Activated CD4-positive, alpha-beta T cell treated with anti-CD3 and anti-CD28 coated beads, Interleukin-2, amount 50 U/mL, for 1 hour (primary cell): ENCODE results near the gene GLO1.

Source experiments
- DNase-seq: peaks from one replicate; pipeline ENCODE4 v3.0.0-alpha.2; 2020

The GLO1 gene

DNA sequence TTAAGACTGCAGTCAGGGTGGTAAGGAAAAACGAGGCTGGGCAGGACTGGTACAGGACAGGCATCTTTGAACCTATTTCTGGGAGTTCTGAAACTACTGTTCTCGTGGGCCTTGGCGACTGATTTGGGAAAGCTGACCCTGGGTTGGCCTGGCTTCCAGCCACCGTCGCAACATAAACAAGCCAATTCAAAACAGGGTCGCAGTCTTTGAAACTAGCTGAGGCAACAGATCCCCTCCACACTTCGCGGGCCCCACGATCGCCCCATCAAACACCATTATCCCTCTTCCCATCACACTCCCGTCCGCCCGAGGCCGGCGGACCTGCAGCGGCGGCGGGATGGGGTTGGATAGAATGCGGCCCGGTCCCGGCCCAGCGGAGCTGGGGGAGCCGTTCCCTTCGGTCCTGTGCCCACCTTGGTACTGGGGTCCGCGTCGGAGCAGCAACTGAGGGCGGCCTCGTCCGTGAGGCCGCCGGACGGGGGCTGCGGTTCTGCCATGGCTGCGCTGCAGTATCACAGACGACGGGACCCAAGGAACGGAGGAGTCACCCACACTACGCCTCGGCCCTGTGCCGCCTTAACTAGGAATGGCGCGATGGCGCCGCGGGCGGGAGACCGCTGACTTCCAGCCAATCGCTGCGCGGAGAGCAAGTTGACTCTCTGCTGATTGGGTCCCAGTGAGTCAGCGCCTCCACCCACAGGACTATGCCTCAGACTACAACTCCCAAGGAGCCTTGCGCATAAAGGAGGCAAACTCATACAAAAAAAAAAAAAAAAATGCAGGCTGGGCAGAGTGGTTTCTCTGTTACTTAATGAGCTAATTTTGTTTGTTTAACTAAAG lies at the start of gene GLO1:
TSS of gene GLO1 (minus strand) at position 588 of the 840 bp plus-strand sequence. CDS start at position 497, 91 bp downstream.
- DNase-seq = peak; percentile 94

DNA sequence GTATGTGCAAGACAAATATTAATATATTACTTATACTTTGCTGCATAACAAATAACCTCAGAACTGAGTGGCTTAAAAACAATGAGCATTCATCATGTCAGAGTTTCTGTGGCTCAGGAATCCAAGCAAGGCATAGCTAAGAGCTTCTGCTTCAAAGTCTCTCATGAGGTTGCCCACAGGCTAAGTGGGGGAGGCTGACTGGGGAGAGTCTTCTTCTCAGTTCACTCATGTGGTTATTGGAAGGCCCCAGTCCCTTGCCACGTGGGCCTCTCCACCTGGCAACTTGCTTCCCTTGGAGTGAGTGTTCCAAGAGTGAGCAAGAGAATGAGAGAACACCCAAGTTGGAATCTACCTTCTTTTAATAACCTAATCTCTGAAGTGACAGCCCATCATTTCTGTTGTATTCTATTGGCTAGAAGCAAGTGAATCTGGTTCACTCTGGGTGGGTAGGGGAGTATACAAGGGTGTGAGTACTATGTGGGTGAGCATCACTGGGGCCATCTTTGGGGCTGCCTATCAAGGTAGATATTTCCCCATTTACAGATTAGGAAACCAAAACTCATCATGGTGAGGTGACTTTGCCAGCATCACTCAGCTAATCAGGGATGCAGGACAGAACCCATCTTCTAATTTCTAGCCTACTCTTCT lies 48.1 kb upstream of the GLO1 start:
- DNase-seq = no peak

DNA sequence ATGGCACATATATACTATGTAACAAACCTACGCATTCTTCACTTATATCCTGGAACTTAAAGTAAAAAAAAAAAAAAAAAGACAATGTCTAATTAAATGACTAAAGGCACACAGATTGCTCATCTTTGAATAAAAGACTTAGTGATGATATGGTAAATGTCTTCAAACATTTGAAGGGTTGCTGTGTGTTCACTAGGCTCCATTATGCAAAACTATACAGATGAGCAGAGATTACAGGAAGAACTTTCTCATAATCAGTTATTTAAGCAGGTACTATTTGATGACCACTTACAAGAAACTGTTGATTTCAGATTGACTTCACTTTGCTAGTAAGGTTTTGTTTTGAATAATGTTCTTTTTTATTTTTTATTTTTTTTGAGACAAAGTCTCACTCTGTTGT lies 46.5 kb upstream of the GLO1 start:
- no peak for DNase-seq

DNA sequence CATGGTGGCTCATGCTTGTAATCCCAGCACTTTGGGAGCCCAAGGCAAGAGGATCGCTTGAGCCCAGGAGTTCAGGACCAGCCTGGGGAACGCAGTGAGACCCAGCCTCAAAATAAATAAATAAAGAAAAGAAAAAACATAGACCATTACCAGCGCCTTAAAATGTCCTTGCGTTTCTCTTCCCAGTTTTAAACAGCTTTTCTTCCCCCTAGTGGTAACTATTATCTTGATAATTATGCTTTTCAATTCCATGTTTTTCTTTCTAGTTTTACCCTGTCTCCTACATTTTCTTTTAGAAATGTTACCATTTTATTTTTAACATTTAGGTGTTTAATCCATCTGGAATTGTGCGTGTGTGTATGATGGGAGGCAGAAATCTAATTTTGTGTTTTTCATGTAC lies 36.6 kb upstream of the GLO1 start:
- DNase-seq = no peak

DNA sequence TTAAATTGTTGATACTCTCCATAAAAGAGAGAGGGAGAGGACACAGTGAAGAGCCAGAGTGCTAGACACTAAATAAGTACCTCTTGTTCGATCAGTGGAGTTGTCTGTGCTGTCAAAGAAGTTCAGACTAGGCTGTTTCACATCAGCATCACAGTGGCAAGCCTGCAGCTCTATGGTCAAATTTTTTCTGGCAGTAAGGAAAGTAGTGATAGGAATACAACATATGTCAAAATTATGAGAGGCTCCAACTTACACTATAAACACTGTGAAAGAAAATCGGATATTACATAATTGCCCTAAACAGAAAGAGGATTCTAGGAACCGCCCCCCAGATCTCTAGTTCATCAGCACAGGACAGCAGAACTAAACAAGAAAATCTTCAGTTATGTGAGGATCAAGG lies 35.3 kb upstream of the GLO1 start:
- DNase-seq = no peak

DNA sequence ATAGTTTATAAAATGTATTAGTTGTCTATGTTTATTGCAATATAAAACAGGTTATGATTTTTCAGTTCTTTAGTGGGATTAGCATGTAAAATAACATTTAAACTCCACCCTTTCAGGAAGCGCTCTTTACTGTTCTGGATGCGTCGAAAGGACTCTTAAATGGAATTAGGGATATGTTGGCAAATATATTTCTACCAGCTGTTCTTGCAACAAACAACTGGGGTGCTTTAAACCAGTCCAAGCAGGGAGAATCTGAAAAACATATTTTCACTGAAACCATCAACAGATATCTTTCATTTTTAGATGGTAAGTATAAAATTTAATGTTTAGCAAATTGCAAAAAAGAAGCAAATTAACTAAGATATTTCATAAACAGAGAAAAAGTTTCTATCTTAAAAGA lies 34.0 kb upstream of the GLO1 start:
- no peak for DNase-seq

DNA sequence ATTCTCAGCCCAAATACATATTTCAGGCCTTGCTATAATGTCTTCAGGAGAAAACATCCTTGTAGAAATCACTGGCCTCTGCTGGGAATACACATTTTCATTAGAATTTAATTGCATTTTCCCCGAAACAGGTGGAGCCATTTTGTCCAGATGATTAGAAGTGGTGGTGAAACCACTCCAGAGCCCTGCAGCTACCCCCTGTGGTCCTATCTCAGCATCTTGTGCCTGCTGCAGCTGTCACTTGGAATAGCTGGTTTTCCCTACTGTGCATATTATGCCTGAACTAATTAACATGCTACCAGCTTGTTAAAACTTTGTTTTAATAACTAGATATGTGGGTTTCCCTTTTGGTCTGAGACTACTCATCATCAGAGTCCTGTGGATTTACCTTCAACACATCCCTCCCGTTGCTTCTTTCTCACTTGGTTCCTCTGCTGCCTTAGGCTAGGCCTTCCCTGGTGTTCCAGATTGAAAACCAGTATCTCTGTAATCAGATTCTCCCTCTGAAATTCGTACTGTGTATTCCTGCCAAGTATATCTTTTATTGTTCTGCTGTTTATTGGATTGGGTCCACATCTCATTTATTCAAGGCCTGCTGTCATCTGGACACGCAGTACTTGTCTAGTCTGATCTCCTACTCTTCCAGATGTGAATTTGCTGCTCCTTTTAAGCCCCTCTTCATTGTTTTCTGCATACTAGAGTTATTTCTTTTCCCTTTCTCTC lies 27.4 kb upstream of the GLO1 start:
- DNase-seq = no peak

DNA sequence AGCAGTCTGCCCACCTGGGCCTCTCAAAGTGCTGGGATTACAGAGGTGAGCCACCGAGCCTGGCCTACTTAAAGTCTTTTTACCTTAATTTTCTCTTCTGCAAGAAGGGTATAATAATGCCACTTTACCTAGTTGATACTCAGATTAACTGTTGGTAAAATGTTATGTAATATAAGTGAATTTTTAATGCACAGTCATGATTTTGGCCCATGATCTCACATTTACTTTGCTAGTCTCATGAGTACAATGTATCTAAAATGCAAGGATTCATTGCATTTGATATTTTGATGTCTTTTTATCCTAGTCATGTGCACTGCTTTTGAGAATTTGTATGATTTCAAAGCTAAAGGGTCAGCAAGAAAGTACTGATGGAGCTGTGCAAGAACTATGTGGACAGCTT lies 25.3 kb upstream of the GLO1 start:
- DNase-seq = no peak

DNA sequence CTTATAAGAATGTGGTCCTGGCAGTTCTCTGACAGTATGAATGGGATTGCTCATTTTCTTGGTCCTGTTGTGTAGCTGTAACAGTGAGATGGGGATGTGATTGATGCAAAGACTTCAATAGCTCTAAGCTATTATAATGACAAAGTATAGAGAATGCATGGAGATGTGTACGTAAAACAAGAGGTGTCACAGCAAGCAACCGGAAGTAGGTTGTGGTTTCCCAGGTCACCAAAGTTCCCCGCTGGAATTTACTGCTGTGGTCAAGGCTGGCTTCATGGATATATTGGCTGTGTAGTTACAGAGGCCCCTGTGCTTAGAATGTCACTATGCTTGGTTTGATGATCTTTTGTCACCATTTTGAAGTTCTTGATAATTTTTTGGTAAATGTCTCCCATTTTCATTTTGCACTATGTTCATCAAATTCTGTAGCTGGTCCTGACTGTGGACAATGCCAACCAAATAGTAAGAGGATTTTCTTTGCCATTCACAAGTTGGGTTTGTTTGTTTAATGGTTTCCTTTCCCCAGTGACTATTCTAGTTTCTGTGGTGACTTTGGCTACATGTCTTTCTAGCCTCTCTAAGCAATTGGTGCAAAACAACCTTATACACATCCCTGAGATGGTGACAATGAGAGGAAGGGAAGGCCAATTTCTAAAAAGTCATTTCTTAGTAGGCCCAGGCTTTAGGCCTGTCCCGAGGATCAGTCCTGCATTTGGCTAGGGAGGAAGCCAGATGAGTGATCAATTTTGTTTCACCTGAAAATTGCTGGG lies 22.7 kb upstream of the GLO1 start:
- DNase-seq = no peak

DNA sequence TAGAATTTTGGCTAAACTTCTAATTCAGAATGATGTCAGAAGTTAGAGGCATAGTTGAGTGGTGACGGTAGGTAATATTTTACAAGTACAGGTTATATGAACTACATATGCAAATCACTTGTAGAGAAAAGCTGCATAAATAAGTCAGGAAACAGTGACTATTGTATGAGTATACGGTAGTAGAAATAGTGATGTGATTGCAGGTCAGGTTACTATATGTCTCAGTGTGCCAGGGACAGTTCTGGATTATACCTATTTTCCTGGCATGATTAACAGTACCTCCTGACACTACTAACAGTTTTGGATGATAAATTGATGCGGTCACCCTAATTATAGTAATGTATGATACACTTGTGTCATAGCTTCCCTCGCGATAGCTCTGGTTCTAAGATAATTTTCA lies 21.4 kb upstream of the GLO1 start:
- no peak for DNase-seq

DNA sequence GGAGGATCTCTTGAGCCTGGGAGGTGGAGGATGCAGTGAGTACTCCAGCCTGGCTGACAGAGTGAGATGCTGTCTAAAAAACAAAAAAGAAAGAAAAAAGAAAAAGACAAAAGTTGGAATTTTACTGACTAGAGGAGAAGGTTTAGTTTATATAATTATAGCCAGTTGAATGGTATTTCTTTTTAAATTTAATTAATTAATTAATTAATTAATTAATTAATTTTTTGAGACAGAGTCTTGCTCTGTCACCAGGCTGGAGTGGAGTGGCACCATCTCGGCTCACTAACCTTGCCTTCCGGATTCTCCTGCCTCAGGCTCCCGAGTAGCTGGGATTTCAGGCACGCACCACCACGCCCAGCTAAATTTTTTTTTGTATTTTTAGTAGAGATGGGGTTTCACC lies 20.8 kb upstream of the GLO1 start:
- no peak for DNase-seq

DNA sequence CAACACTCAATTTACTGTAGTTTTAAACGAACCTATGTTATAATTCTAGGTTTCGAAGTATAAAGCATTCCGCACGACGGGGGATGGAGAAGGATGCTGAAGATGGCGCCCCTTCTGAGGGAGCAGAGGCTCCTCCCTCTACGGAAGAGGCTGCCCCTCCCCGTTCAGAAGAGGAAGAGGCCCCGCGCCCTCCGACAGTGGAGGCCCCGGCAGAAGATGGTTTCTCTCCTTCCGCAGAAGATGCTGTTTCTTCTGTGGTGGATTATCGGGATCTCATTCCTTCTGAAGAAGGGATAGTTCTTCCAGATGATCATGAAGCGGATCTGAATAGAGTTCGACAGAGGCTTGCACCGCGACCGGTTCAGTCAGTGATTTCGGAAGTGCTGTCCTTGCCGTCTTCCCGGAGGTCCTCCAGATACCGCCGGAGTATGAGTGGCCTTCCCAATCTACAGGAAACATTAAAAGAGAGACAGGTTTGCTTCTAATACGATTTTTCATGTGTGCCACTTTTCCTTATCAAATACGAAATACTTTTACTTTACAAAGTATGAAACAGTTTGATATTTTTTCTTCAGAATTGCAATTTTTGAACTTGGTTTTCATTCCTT lies 19.9 kb upstream of the GLO1 start:
- no peak for DNase-seq

DNA sequence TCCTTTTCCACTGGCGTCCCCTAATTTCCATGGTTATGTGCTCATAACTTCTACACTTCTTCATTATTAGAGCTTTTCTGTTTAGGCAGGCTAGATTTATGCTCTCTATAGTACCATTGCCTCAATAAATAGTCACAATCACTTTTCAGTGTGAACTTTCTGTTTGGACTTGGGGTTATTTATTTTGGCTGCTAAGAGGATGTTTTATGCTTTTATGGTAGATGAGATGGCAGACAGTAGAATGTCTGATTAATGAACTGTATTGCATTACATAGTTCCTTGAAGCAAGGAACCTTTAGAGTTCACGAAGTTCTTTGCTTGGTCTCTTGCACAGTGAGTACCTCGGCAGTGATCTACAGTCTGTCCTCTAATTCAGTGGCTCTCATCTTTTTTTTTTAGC lies 19.1 kb upstream of the GLO1 start:
- no peak for DNase-seq

DNA sequence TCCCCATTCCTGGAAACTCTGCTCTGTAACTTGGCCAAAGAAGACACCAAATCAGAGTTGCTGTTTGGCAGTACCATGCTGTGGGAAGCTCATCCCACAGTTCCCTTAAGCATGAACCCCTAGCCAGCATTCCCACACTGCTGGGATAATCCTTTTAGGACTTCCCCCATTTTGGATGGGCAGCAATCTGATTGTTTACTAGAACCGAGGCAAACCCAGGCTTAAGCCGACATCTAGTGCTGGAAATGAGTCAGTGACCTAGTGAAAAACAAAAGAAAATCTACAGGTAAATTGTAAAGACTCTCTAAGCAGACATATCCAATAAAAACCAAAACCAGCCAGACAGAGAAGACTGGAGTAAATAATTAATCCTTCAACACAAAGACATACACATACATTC lies 17.4 kb upstream of the GLO1 start:
- DNase-seq = no peak

DNA sequence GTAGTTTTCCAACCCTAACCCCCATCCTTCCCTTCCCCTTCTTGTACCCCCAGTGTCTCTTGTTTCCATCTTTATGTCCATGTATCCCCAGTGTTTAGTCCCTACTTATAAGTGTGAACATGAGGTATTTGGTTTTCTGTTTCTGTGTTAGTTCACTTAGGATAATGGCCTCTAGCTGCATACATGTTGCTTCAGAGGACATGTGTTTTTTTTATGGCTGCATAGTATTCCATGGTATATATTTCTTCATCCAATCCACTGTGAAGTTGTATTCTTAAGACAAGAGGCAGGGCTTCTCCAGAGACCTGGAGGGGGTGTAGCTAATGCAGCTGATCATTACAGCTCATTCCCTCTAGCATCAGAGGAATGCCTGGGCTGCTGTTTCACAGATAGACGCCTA lies 16.4 kb upstream of the GLO1 start:
- no peak for DNase-seq

DNA sequence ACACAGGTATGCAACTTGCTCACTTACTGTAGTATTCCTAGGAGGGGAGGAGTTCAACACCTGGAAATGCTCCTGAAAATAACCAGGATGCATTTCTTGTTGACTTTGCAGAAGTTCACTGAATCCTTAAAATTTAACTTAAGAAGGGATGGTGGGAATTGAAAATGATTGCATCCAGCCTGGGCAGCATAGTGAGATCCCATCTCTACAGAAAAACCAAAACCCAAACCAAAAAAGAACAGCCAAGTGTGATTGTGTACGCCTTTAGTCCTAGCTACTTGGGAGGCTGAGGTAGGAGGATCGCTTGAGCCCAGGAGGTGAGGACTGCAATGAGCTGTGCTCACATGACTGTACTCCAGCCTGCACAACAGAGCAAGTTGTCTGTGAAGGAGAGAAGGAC lies 13.9 kb upstream of the GLO1 start:
- DNase-seq = no peak

DNA sequence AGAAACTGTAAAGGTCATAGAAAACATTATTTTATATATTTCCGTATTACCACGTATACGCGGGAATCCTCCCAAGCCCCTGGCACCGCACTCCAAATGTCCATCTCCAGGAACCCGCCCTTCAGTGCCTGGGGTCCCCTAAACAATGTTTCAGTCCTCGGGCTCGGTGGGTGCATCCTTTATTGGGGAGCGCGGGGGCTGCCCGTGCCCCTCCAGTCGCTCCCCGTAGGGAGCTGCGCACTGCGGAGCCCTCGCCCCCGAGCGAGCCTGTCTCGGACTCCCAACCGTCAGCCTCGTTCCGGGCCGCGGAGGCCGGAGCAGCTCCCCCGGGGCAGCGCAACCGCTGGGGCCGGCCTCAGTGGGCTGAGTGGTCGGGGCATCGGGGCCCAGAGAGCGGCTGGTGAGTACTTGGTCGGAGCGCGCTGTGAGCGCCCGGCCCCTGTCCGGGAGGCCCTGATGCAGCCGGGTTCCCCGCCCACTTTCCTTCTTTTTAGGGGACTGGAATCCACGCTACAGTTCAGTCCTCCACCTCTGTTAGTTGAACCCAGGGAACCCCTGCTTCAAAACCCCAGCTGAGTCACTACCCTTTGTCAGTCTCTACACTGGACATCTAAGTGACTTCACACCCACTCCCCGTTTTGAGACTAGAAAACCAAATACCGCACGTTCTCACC lies 12.2 kb upstream of the GLO1 start, which contains the start of gene DNAH8:
TSS of gene DNAH8 (plus strand) at position 296 of the 674 bp plus-strand sequence. CDS start 7,499 bp downstream, outside the sequence.
- DNase-seq = no peak

DNA sequence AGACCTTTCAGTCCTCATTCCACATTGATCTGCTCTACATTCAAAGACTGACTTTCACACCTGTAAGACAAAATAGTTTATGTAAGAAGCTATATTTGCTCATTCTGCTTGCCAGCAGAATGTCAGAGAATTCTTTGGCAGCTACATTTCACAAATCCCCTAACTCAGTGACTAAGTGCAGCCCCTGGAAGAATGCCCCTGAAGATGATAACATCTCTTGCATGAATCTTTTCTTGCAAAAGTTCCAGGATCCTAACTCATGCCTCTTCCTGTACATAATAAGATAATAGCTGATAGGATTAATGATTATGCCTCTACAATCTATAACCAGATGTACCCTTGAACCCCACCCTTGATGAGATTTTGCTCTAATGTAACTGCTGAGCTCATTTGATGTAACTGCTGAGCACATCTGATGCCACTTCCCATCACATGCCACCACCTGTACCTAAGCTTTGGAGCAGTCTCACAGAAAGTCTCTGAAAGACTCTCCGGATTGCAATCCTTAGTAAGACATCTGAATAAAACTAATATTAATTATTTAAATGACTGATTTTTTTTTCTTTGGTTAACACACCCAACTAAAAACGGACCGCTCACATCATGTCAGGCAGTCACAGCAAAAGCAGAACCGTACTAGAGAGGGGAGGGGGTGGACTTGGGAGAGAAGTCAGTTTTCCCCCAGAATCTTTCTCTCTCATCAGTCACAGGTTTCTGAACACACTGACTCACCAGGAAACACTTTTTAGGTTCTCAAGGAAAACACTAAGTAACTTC lies 11.5 kb upstream of the GLO1 start:
- no peak for DNase-seq

DNA sequence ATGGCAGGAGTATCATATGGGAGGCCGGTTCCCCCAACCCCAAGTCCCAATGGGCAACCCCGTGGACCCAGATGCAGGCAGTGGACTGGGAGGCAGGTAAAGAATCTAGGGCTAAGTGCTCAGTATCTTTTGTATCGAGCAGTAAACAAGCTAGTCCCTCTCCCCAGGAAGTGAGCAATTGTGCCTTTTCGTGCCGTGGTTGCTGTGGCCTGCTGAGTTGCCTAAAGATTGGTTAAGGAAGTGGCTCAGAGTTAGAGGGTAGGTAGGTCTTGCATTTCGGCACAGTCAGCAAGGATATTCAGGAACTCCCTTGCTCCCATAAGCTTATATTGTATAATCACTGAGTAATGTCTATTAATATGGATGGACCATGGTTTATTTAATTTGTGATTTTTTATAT lies 10.9 kb upstream of the GLO1 start:
- peak; percentile 14 for DNase-seq

DNA sequence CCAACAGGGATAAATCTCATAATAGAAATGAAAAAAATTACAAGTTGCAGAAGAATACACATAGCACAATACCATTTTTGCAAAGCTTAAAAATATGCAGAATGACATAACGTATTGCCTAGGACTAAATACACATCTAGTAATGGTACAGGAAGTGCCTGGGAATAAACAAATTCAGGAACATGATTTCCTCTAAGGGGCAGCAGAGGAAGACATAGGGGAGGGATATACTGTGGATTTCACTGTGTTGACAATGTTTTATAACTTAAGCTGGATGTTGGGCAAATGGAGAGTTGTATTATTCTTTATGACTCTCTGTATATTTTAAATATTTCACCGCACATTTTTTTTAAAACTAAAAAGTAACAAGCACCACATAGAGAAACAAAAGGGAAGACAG lies 5.6 kb upstream of the GLO1 start:
- DNase-seq = no peak

DNA sequence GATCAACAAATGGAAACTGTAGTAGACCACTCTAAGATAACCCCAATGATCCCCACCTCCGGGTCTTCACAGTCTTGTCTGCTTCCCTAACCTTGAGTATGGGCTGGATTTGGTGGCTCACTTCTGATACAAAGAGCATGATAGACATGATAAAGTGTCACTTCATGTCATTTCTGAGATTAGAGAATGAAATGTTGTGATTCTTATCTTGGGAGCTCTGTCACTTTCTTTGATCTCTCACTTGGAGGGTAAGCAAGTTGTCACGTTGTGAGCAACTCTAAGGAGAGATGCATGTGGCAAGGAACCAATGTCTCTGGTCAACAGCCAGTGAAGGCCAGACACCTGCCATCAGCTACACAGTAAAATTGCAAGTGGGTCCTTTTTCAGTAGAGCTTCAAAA lies 3.0 kb upstream of the GLO1 start:
- no peak for DNase-seq
